Astrocyte of the cerebellum (primary cell): ENCODE results near the gene BATF3.

Experiments used
- DNase-seq: peaks from one replicate; pipeline ENCODE4 v3.0.0-alpha.2; 2011; ENCODE audit warnings: low read depth
- H3K4me3 ChIP-seq: 2 replicates; pipeline ENCODE4 v1.5.1; 2011; ENCODE audit warnings: mild to moderate bottlenecking, low read depth, low read length, moderate library complexity
- in situ Hi-C: cut with HindIII; loops from 2 replicates; pipeline ENCODE4 v1.10.0; 2017; ENCODE audit warnings: low sequenced_read_pairs
- TF ChIP-seq, protein P1 (sequence below): IDR thresholded peaks from 2 replicates; pipeline ENCODE4 v1.5.1; 2012; ENCODE audit warnings: low read length, low read depth, moderate library complexity, mild to moderate bottlenecking; ENCODE audit errors: missing control alignments

Gene BATF3

GRCh38 chr1:212700892-212701819 lies 1.5 kb upstream of the BATF3 start:
- DNase-seq: peak; percentile 20
- in situ Hi-C loops: no loop called here
- TF ChIP-seq, protein P1, sequence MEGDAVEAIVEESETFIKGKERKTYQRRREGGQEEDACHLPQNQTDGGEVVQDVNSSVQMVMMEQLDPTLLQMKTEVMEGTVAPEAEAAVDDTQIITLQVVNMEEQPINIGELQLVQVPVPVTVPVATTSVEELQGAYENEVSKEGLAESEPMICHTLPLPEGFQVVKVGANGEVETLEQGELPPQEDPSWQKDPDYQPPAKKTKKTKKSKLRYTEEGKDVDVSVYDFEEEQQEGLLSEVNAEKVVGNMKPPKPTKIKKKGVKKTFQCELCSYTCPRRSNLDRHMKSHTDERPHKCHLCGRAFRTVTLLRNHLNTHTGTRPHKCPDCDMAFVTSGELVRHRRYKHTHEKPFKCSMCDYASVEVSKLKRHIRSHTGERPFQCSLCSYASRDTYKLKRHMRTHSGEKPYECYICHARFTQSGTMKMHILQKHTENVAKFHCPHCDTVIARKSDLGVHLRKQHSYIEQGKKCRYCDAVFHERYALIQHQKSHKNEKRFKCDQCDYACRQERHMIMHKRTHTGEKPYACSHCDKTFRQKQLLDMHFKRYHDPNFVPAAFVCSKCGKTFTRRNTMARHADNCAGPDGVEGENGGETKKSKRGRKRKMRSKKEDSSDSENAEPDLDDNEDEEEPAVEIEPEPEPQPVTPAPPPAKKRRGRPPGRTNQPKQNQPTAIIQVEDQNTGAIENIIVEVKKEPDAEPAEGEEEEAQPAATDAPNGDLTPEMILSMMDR: peak; percentile 43
- H3K4me3 ChIP-seq: peak overlapping the region; percentile 37

DNA sequence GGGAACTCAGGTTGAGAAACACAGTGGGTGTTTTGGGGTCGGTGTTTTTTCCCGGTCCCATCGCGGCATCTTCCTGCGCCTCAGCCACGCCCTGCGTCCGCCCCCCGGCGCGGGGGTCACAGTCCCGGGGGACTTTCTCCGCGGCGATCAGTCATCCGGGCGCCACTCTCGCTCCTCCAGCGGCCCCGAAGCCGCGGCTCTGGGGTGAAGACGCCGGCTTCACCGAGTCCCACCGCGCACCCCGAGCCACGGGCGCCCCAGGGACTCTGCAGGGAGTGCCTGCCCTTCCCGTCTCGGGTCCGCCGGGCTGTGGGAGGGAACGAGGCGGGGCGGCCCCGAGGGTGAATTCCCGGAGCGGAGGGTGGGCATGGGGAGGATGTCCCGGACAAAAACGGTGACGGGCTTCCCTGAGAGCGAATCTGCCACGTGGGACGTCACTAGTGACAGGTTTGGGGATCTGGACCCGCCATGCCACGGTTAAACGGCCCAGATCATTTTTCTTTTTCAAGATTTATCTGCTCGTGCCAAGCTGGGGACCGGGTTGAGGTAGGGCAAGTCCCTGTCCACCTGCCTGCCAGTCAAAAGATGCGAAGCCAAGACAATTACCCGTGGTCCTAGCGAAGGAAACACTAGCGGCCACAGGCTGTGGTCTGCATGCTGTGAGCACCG lies 717 bp upstream of the BATF3 start:
- peak overlapping the region; percentile 37 for H3K4me3 ChIP-seq
- TF ChIP-seq, protein P1: no peak
- DNase-seq: no peak
- in situ Hi-C loops: no loop called here

DNA sequence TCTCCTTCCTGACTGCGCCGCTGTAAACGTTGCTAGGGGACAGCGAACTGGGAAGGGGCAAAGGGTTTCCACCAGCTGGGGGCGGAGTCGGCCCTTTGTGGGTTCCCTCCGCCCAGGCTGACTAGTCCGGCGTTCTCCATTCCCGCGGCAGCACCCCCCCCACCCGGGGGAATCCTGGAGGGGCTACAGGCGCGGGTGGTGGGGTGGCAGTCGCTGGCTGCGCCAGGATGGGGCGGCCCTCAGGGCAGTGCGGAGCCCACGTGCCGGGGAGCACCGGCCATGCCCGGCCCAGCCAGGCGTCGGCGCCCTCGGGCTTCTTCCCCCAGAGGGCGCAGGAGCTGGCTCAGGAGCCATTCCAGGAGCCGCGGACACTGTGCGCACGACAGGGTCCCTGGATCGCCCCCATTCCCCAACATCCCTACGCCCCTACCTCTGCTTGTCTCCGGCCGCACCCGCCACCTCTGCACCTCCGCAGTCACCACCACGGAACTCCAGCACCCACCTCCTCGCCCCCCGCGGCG lies 476 bp downstream of the BATF3 start:
- H3K4me3 ChIP-seq: peak overlapping the region; percentile 37
- TF ChIP-seq, protein P1: peak; percentile 54
- no peak for DNase-seq
- in situ Hi-C loops: loop anchor here (5.0 kb wide), 1 partner anchor 77 kb away; a partner anchor contains a TSS

- no peak for DNase-seq
- in situ Hi-C loops: loop anchor here (5.0 kb wide), 1 partner anchor 76 kb away; a partner anchor contains a TSS
- TF ChIP-seq, protein P1: no peak
- H3K4me3 ChIP-seq: peak overlapping the region; percentile 37
Measured at GRCh38 chr1:212698467-212699103, 1.1 kb downstream of the BATF3 start.

GRCh38 chr1:212696721-212697331 lies 2.8 kb downstream of the BATF3 start:
- no peak overlapping the region for H3K4me3 ChIP-seq
- DNase-seq: no peak
- TF ChIP-seq, protein P1: no peak
- in situ Hi-C loops: loop anchor here (5.0 kb wide), 1 partner anchor 75 kb away; a partner anchor contains a TSS
